ENCODE results near the gene USF2. TPM values are rescaled to one million over a fixed set of nuclear protein-coding genes. Genes with fewer than 3 reads are reported as not detected.

The USF2 gene
- total and polyA plus RNA-seq, 2 donors (not counting 1 experiment from before 2014, with no cell fraction given), result 53.8 to 74.9 TPM

GRCh38 chr19:35223862-35224505 lies 44.8 kb upstream of the USF2 start:
- Histone ChIP-seq H3K9me3 (ENCODE audit: control insufficient read depth, insufficient read depth, low read depth, low read length) (no peaks in the 10 kb centered on the region), H3K4me3 (replicated peaks in 1 of 4; ENCODE audit: control extremely low read depth in 1 of 4, insufficient read depth in 1 of 4, low read depth in 3 of 4, low read length in 4 of 4) (no peak overlapping the region), H3K27ac (ENCODE audit: insufficient read depth, low read length) (no peak overlapping the region), H3K27me3 (ENCODE audit: control insufficient read depth, insufficient read depth, low read length) (peaks cover 5% of the 10 kb centered on the region), H3K4me1 (ENCODE audit: control insufficient read depth, extremely low read depth, insufficient read depth, low read length) (no peaks in the 10 kb centered on the region), H3K36me3 (ENCODE audit: control insufficient read depth, insufficient read depth, low read length) (no peaks in the 10 kb centered on the region), H4K20me1 (ENCODE audit: control insufficient read depth, extremely low read depth, insufficient read depth, low read length) (no peaks in the 10 kb centered on the region), H3K9ac (ENCODE audit: insufficient read depth, low read length) (no peak overlapping the region), H3K4me2 (ENCODE audit: extremely low read depth, insufficient read depth, low read length) (no peak overlapping the region), H2AFZ (ENCODE audit: low read length) (no peak overlapping the region), H3K79me2 (ENCODE audit: control insufficient read depth, insufficient read depth, low read length) (no peaks in the 10 kb centered on the region)
- TF ChIP-seq EZH2 (IDR thresholded peaks at IDR 0.05; ENCODE audit: low read length, missing control alignments), result no peak
- TF ChIP-seq, protein P1, sequence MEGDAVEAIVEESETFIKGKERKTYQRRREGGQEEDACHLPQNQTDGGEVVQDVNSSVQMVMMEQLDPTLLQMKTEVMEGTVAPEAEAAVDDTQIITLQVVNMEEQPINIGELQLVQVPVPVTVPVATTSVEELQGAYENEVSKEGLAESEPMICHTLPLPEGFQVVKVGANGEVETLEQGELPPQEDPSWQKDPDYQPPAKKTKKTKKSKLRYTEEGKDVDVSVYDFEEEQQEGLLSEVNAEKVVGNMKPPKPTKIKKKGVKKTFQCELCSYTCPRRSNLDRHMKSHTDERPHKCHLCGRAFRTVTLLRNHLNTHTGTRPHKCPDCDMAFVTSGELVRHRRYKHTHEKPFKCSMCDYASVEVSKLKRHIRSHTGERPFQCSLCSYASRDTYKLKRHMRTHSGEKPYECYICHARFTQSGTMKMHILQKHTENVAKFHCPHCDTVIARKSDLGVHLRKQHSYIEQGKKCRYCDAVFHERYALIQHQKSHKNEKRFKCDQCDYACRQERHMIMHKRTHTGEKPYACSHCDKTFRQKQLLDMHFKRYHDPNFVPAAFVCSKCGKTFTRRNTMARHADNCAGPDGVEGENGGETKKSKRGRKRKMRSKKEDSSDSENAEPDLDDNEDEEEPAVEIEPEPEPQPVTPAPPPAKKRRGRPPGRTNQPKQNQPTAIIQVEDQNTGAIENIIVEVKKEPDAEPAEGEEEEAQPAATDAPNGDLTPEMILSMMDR (conservative IDR thresholded peaks at IDR 0.05 in 1 of 2, IDR thresholded peaks at IDR 0.05 in 1 of 2; ENCODE audit: low read depth in 1 of 2, low read length in 2 of 2), result no peak
- no peak for DNase-seq (ENCODE audit: low read depth in 2 of 2)

GRCh38 chr19:35224681-35225571 lies 43.8 kb upstream of the USF2 start:
- TF ChIP-seq, protein P1 (conservative IDR thresholded peaks at IDR 0.05 in 1 of 2, IDR thresholded peaks at IDR 0.05 in 1 of 2; ENCODE audit: low read depth in 1 of 2, low read length in 2 of 2), result no peak
- TF ChIP-seq EZH2 (IDR thresholded peaks at IDR 0.05; ENCODE audit: low read length, missing control alignments), result no peak
- Histone ChIP-seq H3K4me3 (replicated peaks in 1 of 4; ENCODE audit: control extremely low read depth in 1 of 4, insufficient read depth in 1 of 4, low read depth in 3 of 4, low read length in 4 of 4) (no peak overlapping the region), H4K20me1 (ENCODE audit: control insufficient read depth, extremely low read depth, insufficient read depth, low read length) (no peaks in the 10 kb centered on the region), H3K79me2 (ENCODE audit: control insufficient read depth, insufficient read depth, low read length) (no peaks in the 10 kb centered on the region), H3K9ac (ENCODE audit: insufficient read depth, low read length) (no peak overlapping the region), H3K9me3 (ENCODE audit: control insufficient read depth, insufficient read depth, low read depth, low read length) (no peaks in the 10 kb centered on the region), H3K36me3 (ENCODE audit: control insufficient read depth, insufficient read depth, low read length) (no peaks in the 10 kb centered on the region), H3K27me3 (ENCODE audit: control insufficient read depth, insufficient read depth, low read length) (peaks cover 5% of the 10 kb centered on the region), H2AFZ (ENCODE audit: low read length) (no peak overlapping the region), H3K4me2 (ENCODE audit: extremely low read depth, insufficient read depth, low read length) (no peak overlapping the region), H3K4me1 (ENCODE audit: control insufficient read depth, extremely low read depth, insufficient read depth, low read length) (no peaks in the 10 kb centered on the region), H3K27ac (ENCODE audit: insufficient read depth, low read length) (no peak overlapping the region)
- DNase-seq (ENCODE audit: low read depth in 2 of 2), result no peak

DNA sequence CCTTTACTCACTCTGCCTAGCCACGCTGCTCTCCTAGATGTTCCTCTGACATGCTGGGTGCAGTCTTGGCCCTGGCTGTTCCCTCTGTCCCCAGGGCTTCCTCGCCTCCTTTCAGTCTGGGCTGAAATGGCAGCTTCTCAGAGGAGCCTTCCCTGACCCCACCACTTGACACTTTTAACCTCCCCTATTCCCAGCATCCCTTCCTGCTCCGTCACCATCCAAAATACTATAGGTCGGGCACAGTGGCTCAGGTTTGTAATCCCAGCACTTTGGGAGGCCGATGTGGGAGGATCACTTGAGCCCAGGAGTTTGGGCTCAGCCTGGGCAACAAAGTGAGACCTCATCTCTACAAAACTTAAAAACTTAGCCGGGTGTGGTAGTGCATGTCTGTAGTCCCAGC lies 42.8 kb upstream of the USF2 start:
- Histone ChIP-seq H3K36me3 (ENCODE audit: control insufficient read depth, insufficient read depth, low read length) (no peaks in the 10 kb centered on the region), H3K9ac (ENCODE audit: insufficient read depth, low read length) (no peak overlapping the region), H3K27me3 (ENCODE audit: control insufficient read depth, insufficient read depth, low read length) (peaks cover 5% of the 10 kb centered on the region), H3K9me3 (ENCODE audit: control insufficient read depth, insufficient read depth, low read depth, low read length) (no peaks in the 10 kb centered on the region), H3K4me3 (replicated peaks in 1 of 4; ENCODE audit: control extremely low read depth in 1 of 4, insufficient read depth in 1 of 4, low read depth in 3 of 4, low read length in 4 of 4) (no peak overlapping the region), H4K20me1 (ENCODE audit: control insufficient read depth, extremely low read depth, insufficient read depth, low read length) (no peaks in the 10 kb centered on the region), H2AFZ (ENCODE audit: low read length) (no peak overlapping the region), H3K27ac (ENCODE audit: insufficient read depth, low read length) (no peak overlapping the region), H3K4me2 (ENCODE audit: extremely low read depth, insufficient read depth, low read length) (no peak overlapping the region), H3K79me2 (ENCODE audit: control insufficient read depth, insufficient read depth, low read length) (no peaks in the 10 kb centered on the region), H3K4me1 (ENCODE audit: control insufficient read depth, extremely low read depth, insufficient read depth, low read length) (no peaks in the 10 kb centered on the region)
- no peak for DNase-seq (ENCODE audit: low read depth in 2 of 2)
- no peak for TF ChIP-seq EZH2 (IDR thresholded peaks at IDR 0.05; ENCODE audit: low read length, missing control alignments)
- TF ChIP-seq, protein P1 (conservative IDR thresholded peaks at IDR 0.05 in 1 of 2, IDR thresholded peaks at IDR 0.05 in 1 of 2; ENCODE audit: low read depth in 1 of 2, low read length in 2 of 2), result no peak
